GM12892 (cell line): Measurements from ENCODE around the gene ASNSD1.

Experiments
- POLR2A ChIP-seq: IDR thresholded peaks from 2 replicates; pipeline ENCODE4 v1.6.1; 2011; ENCODE audit warnings: low read depth, low read length, control low read depth
- POLR2AphosphoS5 ChIP-seq: IDR thresholded peaks from 2 replicates; pipeline ENCODE4 v1.6.1; 2011; ENCODE audit warnings: low read depth, low read length, control low read depth

DNA sequence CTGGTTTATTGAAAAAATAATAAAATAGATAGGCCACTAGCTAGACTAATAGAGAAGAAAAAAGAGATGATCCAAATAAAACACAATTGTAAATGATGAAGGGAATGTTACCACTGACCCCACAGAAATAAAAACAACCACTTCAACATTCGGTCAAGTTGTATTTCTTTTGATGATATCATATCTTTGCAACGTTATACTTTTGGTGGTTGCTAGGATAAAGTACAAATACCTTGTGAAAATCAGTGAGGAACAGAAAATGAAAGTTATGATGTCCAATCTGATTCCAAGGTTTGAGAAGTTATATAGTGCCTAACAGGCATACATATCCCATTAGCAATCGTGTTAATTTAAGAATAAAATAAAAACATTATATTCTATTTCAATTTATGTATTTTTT lies 6.6 kb upstream of the ASNSD1 start:
- TF ChIP-seq POLR2A: no peak
- TF ChIP-seq POLR2AphosphoS5: no peak
